NCI-H526 treated with DMSO at 0.1 percent for 48 hours (cell line): ENCODE data around the gene MTFP1.
"Not testable (repeated sequence)": the region's sequence is repeated elsewhere in the genome, so short reads cannot be mapped to it uniquely, and the experiment has no call there.

Experiments used
- DNase-seq: peaks from one replicate; lab custom pipeline; 2025; lab: John Stamatoyannopoulos, UW

MTFP1 gene

GRCh38 chr22:30402028-30402765, 23.4 kb upstream of the MTFP1 start:
- no peak for DNase-seq

- DNase-seq, result not testable (repeated sequence)
Observed at GRCh38 chr22:30402766-30403104, 22.8 kb upstream of the MTFP1 start.

GRCh38 chr22:30404307-30404706, 21.3 kb upstream of the MTFP1 start:
- DNase-seq, result peak; percentile 22

- no peak for DNase-seq
Observed at GRCh38 chr22:30405731-30406130, 19.8 kb upstream of the MTFP1 start.

GRCh38 chr22:30406400-30406799, 19.2 kb upstream of the MTFP1 start:
- no peak for DNase-seq

GRCh38 chr22:30408388-30409102, 17.0 kb upstream of the MTFP1 start:
- DNase-seq, result no peak

- DNase-seq, result no peak
Observed at GRCh38 chr22:30411780-30412179, 13.8 kb upstream of the MTFP1 start.

- no peak for DNase-seq
Observed at GRCh38 chr22:30413001-30413400, 12.6 kb upstream of the MTFP1 start.

GRCh38 chr22:30413745-30414524, 11.6 kb upstream of the MTFP1 start:
- DNase-seq, result no peak

GRCh38 chr22:30414525-30415047, 11.0 kb upstream of the MTFP1 start:
- no peak for DNase-seq

GRCh38 chr22:30416403-30416802, 9.2 kb upstream of the MTFP1 start:
- DNase-seq, result no peak

- no peak for DNase-seq
Observed at GRCh38 chr22:30416837-30417236, 8.7 kb upstream of the MTFP1 start.

GRCh38 chr22:30420347-30421125, 5.0 kb upstream of the MTFP1 start:
- no peak for DNase-seq

GRCh38 chr22:30421695-30422480, 3.7 kb upstream of the MTFP1 start:
- no peak for DNase-seq

- DNase-seq, result no peak
Observed at GRCh38 chr22:30422481-30423300, 2.9 kb upstream of the MTFP1 start.

- DNase-seq, result no peak
Observed at GRCh38 chr22:30423301-30423958, 2.1 kb upstream of the MTFP1 start.

GRCh38 chr22:30423959-30424533, 1.5 kb upstream of the MTFP1 start:
- DNase-seq, result peak; percentile 98

- no peak for DNase-seq
Observed at GRCh38 chr22:30424534-30425326, 838 bp upstream of the MTFP1 start.

GRCh38 chr22:30425327-30425615, 297 bp upstream of the MTFP1 start:
- DNase-seq, result no peak
